Ishikawa (cell line): ENCODE data around the gene ADPRS.

Experiments used
- CREB1 ChIP-seq: IDR thresholded peaks from 2 replicates; pipeline ENCODE4 v1.6.1; 2012; ENCODE audit warnings: low read depth
- TCF12 ChIP-seq: IDR thresholded peaks from 2 replicates; pipeline ENCODE4 v1.6.1; 2012; ENCODE audit warnings: low read depth
- YY1 ChIP-seq: IDR thresholded peaks from 2 replicates; pipeline ENCODE4 v1.6.1; 2012; ENCODE audit warnings: low read depth

ADPRS gene

GRCh38 chr1:36143424-36143823, 54.7 kb downstream of the ADPRS start:
- TF ChIP-seq TCF12 (no peak), CREB1 (no peak), YY1 (no peak)
